SK-N-MC (cell line): ENCODE data around the gene ZBTB38.

Experiments used
- DNase-seq: peaks from one replicate; pipeline ENCODE4 v3.0.0-alpha.2; 2011; ENCODE audit warnings: low read depth, low spot score
- H3K27ac ChIP-seq: fragments of 200-600 bp; sonication (generic); 2 replicates; pipeline ENCODE4 v1.5.1; 2016; ENCODE audit warnings: mixed run types
- H3K36me3 ChIP-seq: fragments of 200-600 bp; sonication (generic); 2 replicates; pipeline ENCODE4 v1.6.1; 2017; ENCODE audit warnings: antibody characterized with exemption, low read length, mixed read lengths; ENCODE audit not compliant: insufficient read depth
- H3K4me3 ChIP-seq: fragments of 200-600 bp; sonication (generic); 2 replicates; pipeline ENCODE4 v1.5.1; 2016
- H3K9ac ChIP-seq: fragments of 200-600 bp; sonication (generic); 2 replicates; pipeline ENCODE4 v1.8.0; 2017; ENCODE audit warnings: mixed run types, mixed read lengths; ENCODE audit not compliant: insufficient read length
- H3K9me3 ChIP-seq: fragments of 200-600 bp; sonication (generic); 2 replicates; pipeline ENCODE4 v1.6.1; 2017; ENCODE audit warnings: low read depth, mild to moderate bottlenecking, antibody characterized with exemption, low read length, moderate library complexity, mixed read lengths
- EZH2 ChIP-seq: fragments of 200-600 bp; sonication (generic); IDR thresholded peaks from one replicate; pipeline ENCODE4 v1.6.1; 2017; ENCODE audit warnings: antibody characterized with exemption
- FOXP2 ChIP-seq: optimal IDR thresholded peaks from 2 replicates; pipeline ENCODE3; 2011; ENCODE audit warnings: mild to moderate bottlenecking, moderate library complexity; ENCODE audit not compliant: insufficient read depth; ENCODE audit errors: extremely low read length, control extremely low read depth
- POLR2AphosphoS5 ChIP-seq: IDR thresholded peaks from 2 replicates; pipeline ENCODE4 v1.6.1; 2012; ENCODE audit warnings: mild to moderate bottlenecking, low read depth, low read length, borderline replicate concordance

The ZBTB38 gene

GRCh38 chr3:141385406-141386125 is 17.3 kb downstream of the ZBTB38 start:
- DNase-seq: peak; percentile 90
- peak overlapping the region; percentile 85 for H3K4me3 ChIP-seq
- H3K9ac ChIP-seq: peak overlapping the region; percentile 93
- H3K9me3 ChIP-seq: no peaks in the 10 kb centered on the region
- peak overlapping the region; percentile 97 for H3K27ac ChIP-seq
- no peak for TF ChIP-seq EZH2
- TF ChIP-seq POLR2AphosphoS5: peak; percentile 84
- H3K36me3 ChIP-seq: no peaks in the 10 kb centered on the region

GRCh38 chr3:141386126-141386488 is 17.8 kb downstream of the ZBTB38 start:
- Histone ChIP-seq H3K36me3 (no peaks in the 10 kb centered on the region), H3K27ac (peak overlapping the region; percentile 97), H3K9me3 (no peaks in the 10 kb centered on the region), H3K4me3 (peak overlapping the region; percentile 85), H3K9ac (peak overlapping the region; percentile 93)
- TF ChIP-seq EZH2: no peak
- TF ChIP-seq POLR2AphosphoS5: no peak; the same call in 1 of the 2 replicates
- TF ChIP-seq FOXP2: no peak
- no peak for DNase-seq

GRCh38 chr3:141386611-141387111 is 18.4 kb downstream of the ZBTB38 start:
- DNase-seq: peak; percentile 88
- Histone ChIP-seq H3K9me3 (no peaks in the 10 kb centered on the region), H3K4me3 (peak overlapping the region; percentile 85), H3K36me3 (no peaks in the 10 kb centered on the region), H3K27ac (peak overlapping the region; percentile 97), H3K9ac (peak overlapping the region; percentile 93)
- TF ChIP-seq POLR2AphosphoS5: peak; percentile 88
- no peak for TF ChIP-seq EZH2

- no peak for DNase-seq
- H3K4me3 ChIP-seq: peak overlapping the region; percentile 85
- TF ChIP-seq EZH2 (no peak), POLR2AphosphoS5 (no peak), FOXP2 (no peak)
- H3K9ac ChIP-seq: peak overlapping the region; percentile 93
- H3K36me3 ChIP-seq: no peaks in the 10 kb centered on the region
- peak overlapping the region; percentile 97 for H3K27ac ChIP-seq
- H3K9me3 ChIP-seq: no peaks in the 10 kb centered on the region
These were observed 19.2 kb downstream of the ZBTB38 start for GRCh38 chr3:141387516-141387915.

- peak overlapping the region; percentile 85 for H3K4me3 ChIP-seq
- H3K36me3 ChIP-seq: no peaks in the 10 kb centered on the region
- TF ChIP-seq FOXP2 (no peak), POLR2AphosphoS5 (no peak), EZH2 (no peak)
- peak overlapping the region; percentile 93 for H3K9ac ChIP-seq
- H3K9me3 ChIP-seq: no peaks in the 10 kb centered on the region
- DNase-seq: no peak
- peak overlapping the region; percentile 97 for H3K27ac ChIP-seq
These were observed 20.1 kb downstream of the ZBTB38 start for GRCh38 chr3:141388395-141388794.

- Histone ChIP-seq H3K9me3 (no peaks in the 10 kb centered on the region), H3K9ac (peak overlapping the region; percentile 93), H3K27ac (peak overlapping the region; percentile 97), H3K4me3 (peak overlapping the region; percentile 85), H3K36me3 (no peaks in the 10 kb centered on the region; the same call in 1 of the 2 replicates)
- TF ChIP-seq EZH2 (no peak), POLR2AphosphoS5 (no peak), FOXP2 (no peak)
- no peak for DNase-seq
These were observed 20.7 kb downstream of the ZBTB38 start for GRCh38 chr3:141388823-141389621.

GRCh38 chr3:141389703-141390102 is 21.4 kb downstream of the ZBTB38 start:
- Histone ChIP-seq H3K27ac (peak overlapping the region; percentile 97), H3K36me3 (peaks cover 6% of the 10 kb centered on the region), H3K4me3 (peak overlapping the region; percentile 85), H3K9ac (peak overlapping the region; percentile 93), H3K9me3 (0 out of 2 replicates have a peak, but pooled peaks cover 2% of the 10 kb centered on the region)
- TF ChIP-seq FOXP2 (no peak), POLR2AphosphoS5 (no peak), EZH2 (no peak)
- no peak for DNase-seq

GRCh38 chr3:141390747-141391146 is 22.4 kb downstream of the ZBTB38 start:
- Histone ChIP-seq H3K4me3 (0 out of 2 replicates have a peak overlapping the region, but pooled peaks have one; percentile 4), H3K36me3 (peaks cover 15% of the 10 kb centered on the region), H3K27ac (peak overlapping the region; percentile 34; the same call in 1 of the 2 replicates), H3K9ac (no peak overlapping the region), H3K9me3 (peaks cover 8% of the 10 kb centered on the region; the same call in 1 of the 2 replicates)
- DNase-seq: no peak
- TF ChIP-seq FOXP2: no peak
